HG03159 (cell line): ENCODE measurements around the gene EEF2.

ENCODE experiments used
- ATAC-seq: cut with Tn5 transposase; IDR thresholded peaks from one replicate; pipeline ENCODE4 v1.9.1; 2021; ENCODE audit warnings: mild to moderate bottlenecking, moderate library complexity; ENCODE audit not compliant: unreplicated experiment

The EEF2 gene

GRCh38 chr19:3986260-3987041, 1.2 kb upstream of the EEF2 start:
- no peak for ATAC-seq

- ATAC-seq = no peak
Observed at GRCh38 chr19:3985643-3986259, 488 bp upstream of the EEF2 start.

- ATAC-seq = no peak
Observed at GRCh38 chr19:3984584-3984907, 717 bp downstream of the EEF2 start.

- no peak for ATAC-seq
Observed at GRCh38 chr19:3983936-3984583, 1.2 kb downstream of the EEF2 start.

GRCh38 chr19:3983542-3983914, 1.7 kb downstream of the EEF2 start:
- ATAC-seq = no peak

GRCh38 chr19:3982701-3983541, 2.3 kb downstream of the EEF2 start:
- ATAC-seq = no peak

GRCh38 chr19:3981736-3982681, 3.3 kb downstream of the EEF2 start:
- no peak for ATAC-seq

- no peak for ATAC-seq
Observed at GRCh38 chr19:3981373-3981735, 3.9 kb downstream of the EEF2 start.

- no peak for ATAC-seq
Observed at GRCh38 chr19:3980353-3981251, 4.7 kb downstream of the EEF2 start.

GRCh38 chr19:3979674-3980352, 5.5 kb downstream of the EEF2 start:
- ATAC-seq = no peak

GRCh38 chr19:3979289-3979673, 6.0 kb downstream of the EEF2 start:
- ATAC-seq = no peak

- ATAC-seq = no peak
Observed at GRCh38 chr19:3978145-3978544, 7.1 kb downstream of the EEF2 start.

- no peak for ATAC-seq
Observed at GRCh38 chr19:3977242-3978143, 7.8 kb downstream of the EEF2 start.

- no peak for ATAC-seq
Observed at GRCh38 chr19:3976495-3977241, 8.6 kb downstream of the EEF2 start.

GRCh38 chr19:3975637-3976087, 9.6 kb downstream of the EEF2 start:
- no peak for ATAC-seq

GRCh38 chr19:3975144-3975543, 10.1 kb downstream of the EEF2 start:
- ATAC-seq = no peak
